GM12873 (cell line): Measurements from ENCODE around the gene CFAP65.

Source experiments
- CTCF ChIP-seq: IDR thresholded peaks from 2 replicates; pipeline ENCODE4 v1.5.1; 2012; ENCODE audit warnings: low read depth, mild to moderate bottlenecking, moderate library complexity, low read length, control low read depth; ENCODE audit not compliant: insufficient read depth; ENCODE audit errors: missing control alignments

CFAP65 gene

DNA sequence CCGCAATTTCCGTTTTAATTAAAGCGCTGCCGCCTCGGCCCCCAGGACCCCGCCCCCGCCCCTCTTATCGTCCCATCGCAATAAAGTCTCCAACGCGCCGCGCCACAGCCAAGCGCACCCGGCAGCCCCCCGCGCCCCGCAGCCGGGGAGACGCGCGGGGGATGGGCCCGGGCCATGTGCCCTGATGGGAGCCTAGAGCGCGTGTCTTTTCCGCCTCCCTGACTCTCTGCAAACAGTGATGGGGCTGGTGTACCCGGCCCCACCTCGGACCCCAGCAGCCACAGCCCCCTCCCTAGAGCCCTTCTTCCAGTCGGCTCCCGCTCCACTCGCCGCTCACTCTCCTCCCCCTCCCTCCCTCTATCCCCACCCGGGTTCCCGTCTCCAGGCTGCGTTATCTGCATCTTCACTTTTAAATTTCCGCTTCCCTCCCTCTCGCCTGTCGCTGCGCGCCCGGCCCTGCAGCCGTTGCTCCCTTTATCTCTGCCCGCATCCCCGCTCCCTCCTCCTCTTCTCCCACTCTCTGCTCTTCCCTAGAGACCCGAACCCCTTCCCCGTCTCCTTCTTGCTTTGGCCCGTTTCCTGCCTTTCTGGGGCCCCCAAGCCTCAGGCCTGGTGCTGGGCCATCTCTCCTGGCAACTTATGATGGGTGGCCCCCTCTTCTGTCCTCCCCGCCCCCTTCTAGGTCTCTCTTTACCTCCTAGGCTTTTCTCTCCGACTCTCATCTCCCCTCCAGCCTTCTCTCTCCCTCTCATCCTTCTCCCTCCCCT, 55.8 kb downstream of the CFAP65 start:
- TF ChIP-seq CTCF, result no peak

GRCh38 chr2:218985021-218985324, 56.3 kb downstream of the CFAP65 start, which contains the start of gene FEV:
Gene FEV, minus strand, starts transcription at chr2:218985184. Its CDS starts 109 bp downstream, at chr2:218985075.
- TF ChIP-seq CTCF, result no peak

DNA sequence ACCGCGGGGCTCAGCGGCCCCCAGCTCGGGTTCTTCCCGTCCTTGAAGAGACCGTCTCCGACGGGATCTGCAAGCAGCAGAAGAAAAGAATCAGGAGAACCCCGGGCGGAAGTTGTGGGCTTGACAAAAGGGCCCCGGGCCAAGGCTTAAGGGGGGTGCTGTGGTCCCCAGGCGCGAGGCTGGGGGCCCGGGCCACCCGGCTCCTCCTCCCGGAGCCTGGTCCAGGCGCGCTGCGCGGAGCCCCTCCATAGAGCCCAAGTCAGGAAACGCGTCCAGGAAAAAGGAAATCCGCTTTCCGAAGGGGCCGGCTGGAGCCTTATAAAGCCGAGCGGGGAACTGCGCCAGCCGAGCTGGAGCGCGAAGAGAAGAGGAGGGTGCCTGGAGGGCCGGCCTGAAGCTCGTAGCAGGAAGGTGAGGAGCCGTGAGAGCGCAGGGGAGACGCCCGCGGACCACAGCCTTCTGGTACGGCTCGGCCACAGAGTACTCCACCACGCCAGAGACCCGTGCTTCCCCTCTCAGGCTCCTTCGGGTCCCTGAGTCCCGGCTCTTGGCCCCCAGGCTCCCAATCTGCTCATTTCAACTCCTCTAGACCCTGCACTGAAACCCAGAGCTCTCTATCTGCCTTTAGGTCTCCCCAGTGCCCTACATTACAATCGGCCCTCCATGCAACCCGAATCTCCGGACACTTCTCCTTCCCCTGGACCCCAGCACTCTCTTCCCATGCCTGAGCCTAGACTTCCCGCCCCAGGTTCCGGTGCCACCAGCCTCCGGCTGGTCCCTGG, 56.9 kb downstream of the CFAP65 start:
- no peak for TF ChIP-seq CTCF

- no peak for TF ChIP-seq CTCF
Measured at GRCh38 chr2:218983934-218984238, 57.4 kb downstream of the CFAP65 start.

DNA sequence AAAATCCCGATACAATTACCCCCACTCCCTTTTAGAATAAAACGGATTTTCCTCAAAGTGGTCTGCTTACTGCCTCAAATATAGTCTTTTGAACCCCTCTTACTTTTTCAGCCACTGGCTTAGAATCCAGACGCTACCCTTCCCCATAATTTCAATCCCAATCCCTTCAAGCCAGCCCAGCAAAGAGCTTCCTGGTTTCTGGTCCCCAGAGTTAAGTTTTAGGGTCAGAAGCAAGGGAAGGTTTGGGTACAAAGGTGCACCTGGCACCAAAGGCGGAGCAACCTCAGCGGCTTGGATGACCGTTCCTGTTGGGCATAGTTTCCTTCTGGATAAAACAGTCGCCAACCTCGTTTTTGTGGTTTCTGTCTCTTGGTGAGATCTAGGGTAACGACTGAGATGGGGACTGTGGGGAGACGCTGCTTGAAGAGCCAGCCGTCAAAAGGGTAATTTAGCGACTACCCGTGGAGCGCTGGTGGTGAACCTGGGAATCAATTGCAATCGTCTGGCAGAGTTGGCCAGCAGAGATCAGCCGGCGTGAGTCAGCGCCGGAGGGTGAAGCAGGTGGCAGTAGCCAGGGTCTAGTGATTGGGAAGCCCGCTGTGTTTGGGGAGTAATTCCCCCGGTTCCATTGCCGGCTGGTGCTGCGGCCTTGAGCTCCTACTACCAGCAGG, 57.9 kb downstream of the CFAP65 start:
- TF ChIP-seq CTCF, result no peak

DNA sequence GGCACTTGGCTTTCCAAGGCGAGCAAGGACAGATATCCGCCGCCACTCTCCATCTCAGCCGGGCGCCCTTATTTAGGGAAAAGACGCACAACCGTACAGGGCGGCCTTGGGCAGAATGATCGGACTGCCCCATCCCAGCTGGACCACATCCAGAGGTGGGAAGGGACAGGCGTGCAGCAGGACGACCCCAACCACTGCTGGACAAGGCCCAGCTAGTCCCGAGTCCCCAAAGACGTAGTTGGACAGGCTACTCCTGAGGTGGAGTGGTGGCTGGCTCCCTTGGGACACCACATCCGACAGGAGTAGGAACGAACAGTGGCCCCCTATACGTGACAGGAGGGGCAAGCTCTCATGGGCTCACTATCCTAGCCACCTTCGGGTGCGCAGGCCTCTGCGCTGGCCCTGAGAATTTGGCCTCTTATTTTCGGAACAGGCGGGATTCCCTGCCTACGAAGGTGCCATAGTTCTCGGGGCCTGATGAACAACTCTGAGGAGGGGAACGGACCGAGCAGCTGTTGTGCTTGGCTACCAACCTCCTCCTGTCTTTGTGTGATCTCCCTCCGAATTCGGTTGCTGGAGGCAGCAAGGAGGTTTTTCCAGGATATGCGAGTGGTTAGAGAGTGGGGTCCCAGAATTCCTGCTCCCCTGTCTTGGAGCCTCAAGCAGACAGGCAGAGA, 58.6 kb downstream of the CFAP65 start:
- TF ChIP-seq CTCF, result no peak

DNA sequence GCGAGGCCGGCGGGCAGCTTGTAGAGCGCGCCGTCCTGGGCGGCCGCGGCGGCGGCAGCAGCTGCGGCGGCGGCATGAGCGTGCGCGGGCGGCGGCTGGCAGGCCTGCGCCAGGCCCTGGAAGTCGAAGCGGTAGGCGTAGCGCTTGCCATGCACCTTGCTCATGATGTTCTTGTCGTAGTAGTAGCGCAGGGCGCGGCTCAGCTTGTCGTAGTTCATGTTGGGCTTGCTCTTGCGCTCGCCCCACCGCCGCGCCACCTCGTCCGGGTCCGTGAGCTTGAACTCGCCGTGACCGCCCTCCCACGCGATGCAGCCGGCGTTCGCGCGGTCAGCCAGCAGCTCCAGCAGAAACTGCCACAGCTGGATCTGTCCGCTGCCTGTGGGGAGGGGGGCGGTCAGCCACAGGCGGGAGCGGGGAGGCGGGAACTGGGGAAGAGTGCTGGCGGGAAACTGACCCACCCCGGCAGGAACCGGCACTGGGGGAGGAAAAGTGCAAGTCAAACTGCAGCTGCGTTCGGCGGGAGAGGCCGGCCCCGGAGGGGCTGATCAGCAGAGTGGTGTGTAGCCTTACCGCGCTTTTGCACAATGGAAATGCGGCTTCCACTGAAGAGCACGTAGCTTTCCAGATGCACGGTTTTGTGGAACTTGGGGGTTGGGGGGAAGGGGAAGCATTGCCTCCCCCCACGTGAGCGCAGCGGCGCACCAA, 59.3 kb downstream of the CFAP65 start:
- no peak for TF ChIP-seq CTCF
